HG02571 (cell line): ENCODE data around the gene KCNQ1OT1.

Experiments used
- ATAC-seq: cut with Tn5 transposase; IDR thresholded peaks from one replicate; pipeline ENCODE4 v1.9.1; 2021; ENCODE audit warnings: mild to moderate bottlenecking, moderate library complexity; ENCODE audit not compliant: unreplicated experiment

Gene KCNQ1OT1

GRCh38 chr11:2703363-2704141 lies 3.8 kb upstream of the KCNQ1OT1 start:
- ATAC-seq, result no peak

DNA sequence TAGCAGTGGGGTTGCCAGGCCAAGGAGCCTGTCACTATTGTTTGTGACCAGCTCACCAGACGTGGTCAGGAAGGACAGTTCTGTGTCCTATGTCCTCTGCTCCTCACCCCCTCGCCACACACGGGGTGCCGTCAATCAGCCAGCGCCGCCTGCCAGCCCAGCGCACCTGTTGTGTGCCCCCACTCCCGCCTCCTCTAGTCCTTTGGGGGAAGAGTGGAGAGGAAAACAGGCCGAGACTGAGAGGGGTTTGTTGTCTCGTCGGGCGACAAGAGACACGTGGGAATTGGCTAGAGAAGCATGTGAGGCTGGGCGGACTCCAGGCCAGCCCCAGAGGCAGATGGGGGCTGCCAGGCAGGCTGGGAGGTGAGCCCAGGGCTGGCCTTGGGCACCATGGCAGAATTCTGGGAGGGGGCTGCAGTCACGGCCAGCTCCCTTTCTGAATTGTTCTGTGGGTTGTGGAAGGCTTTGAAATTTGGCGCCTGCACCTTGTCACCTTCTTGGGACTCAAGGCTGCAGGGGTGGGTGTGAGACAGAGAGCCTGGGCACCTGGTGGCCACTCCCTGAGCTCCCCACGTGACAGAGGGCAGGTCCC lies 3.1 kb upstream of the KCNQ1OT1 start:
- no peak for ATAC-seq

DNA sequence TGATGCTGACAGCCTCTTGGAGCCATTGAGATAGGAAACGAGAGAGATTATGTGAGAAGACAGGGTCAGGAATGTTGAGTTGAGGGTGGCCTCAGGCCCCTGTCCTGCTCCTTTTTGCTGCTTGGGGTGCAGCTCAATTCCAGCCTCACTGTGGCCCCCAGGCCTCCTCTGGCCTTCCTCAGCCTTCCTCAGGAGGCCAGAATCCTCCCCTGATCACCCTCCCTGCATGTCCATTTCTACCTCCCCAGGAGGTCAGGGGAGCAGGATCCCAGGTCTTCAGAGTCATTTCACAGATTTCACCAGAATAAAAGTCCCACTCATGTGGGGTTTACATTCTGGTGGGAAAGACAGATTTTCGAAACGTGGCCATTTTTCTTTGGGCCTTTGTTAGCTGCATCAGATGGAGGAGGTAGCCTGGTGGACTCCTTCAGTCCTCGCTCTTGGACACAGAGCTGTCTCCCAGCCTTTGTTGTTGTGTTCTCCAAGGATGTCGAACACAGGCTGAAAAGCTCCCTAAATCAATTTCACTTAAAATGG lies 2.2 kb upstream of the KCNQ1OT1 start:
- no peak for ATAC-seq

DNA sequence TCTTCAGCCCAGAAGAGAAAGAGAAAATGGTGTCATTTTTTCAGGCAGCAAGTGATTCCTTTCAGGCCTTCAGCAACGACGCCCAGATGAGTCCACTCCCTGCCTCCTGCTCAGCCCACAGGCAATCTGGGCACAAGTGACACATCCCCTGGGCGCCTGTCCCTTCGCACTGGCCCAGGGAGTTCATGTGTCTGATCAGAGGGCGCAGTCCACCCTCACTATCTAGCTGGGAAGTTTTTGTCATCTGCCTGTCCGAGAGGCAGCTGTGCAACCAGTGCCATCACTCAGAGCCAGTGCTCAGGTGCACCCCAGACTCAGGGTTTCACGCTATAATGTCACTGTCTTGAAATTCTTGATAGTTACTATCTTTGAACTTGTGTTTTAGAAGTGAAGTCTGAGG lies 1.4 kb upstream of the KCNQ1OT1 start:
- ATAC-seq, result no peak

GRCh38 chr11:2700415-2701211 lies 819 bp upstream of the KCNQ1OT1 start:
- ATAC-seq, result peak; percentile 9

DNA sequence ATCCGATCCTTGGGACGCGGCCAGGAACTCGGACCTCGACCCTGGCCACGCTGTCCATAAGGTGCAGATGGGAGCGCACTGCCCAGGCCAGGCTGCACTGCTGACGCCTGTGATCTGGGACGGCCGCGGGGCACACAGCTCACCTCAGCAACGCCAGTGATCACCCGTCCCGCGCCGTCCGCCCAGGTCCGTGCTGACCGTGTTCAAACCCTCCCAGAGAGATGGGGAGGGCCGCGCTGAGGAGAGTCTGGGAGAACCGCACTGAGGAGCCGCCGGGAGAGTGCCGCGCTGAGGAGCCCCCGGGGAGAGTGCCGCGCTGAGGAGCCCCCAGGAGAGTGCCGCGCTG lies 636 bp downstream of the KCNQ1OT1 start:
- ATAC-seq, result no peak

DNA sequence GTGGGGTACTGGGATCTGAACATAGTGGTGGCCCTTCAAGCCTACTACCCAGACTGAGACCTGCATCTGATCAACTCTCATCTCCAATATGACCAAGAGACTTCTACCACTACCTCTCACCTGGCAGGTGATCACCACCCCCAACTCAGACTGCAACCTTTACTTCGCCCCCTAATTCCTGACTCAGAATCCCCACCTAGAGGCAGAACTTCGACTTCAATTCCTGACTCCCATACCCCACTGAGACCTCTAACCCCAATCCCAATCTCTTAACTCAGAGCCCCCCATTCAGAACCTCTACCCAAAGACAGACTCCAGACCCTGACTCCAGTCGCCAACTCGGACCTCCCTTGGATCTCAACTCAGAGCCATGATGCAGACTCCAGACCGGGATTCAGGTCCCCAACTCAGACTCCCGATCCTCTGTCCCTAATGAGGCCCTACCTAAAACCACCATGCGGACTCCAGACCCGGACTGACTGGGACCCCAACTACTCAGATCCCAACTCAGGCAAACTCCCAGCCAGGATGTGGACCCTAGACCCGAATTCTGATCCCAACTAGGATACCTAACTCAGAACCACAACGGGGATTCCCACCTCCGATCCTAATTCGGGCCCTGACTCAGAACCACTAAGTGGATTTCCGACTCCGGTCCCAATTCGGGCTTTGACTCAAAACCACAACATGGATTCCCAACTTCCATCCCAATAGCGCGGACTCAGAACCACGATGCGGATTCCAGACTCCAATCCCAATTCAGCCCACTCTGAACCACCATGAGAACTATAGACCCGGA lies 1.2 kb downstream of the KCNQ1OT1 start:
- ATAC-seq, result no peak

- no peak for ATAC-seq
These were observed 1.9 kb downstream of the KCNQ1OT1 start for GRCh38 chr11:2697866-2698265.

DNA sequence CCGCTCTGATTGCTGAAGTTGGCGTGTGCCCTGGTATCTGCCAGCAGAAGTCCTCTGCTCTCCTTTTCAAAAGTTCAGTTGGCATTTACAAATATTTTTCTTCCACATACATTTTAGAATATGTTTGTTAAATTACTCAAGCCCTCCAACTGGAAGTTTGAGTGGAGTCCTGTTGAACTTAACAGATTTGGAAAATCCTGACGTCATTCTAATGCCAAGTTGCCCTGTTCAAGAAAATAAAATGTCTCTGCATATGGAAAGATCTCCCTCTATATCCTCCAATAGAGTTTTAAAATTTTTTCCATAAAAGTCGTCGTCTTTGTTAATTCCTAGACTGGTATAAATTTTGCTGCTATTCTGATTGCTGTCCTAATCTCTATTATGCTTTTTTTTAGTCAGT lies 3.3 kb downstream of the KCNQ1OT1 start:
- no peak for ATAC-seq

- ATAC-seq, result no peak
These were observed 4.5 kb downstream of the KCNQ1OT1 start for GRCh38 chr11:2694995-2695939.

GRCh38 chr11:2694495-2694894 lies 5.3 kb downstream of the KCNQ1OT1 start:
- no peak for ATAC-seq

GRCh38 chr11:2693271-2694261 lies 6.2 kb downstream of the KCNQ1OT1 start:
- no peak for ATAC-seq

DNA sequence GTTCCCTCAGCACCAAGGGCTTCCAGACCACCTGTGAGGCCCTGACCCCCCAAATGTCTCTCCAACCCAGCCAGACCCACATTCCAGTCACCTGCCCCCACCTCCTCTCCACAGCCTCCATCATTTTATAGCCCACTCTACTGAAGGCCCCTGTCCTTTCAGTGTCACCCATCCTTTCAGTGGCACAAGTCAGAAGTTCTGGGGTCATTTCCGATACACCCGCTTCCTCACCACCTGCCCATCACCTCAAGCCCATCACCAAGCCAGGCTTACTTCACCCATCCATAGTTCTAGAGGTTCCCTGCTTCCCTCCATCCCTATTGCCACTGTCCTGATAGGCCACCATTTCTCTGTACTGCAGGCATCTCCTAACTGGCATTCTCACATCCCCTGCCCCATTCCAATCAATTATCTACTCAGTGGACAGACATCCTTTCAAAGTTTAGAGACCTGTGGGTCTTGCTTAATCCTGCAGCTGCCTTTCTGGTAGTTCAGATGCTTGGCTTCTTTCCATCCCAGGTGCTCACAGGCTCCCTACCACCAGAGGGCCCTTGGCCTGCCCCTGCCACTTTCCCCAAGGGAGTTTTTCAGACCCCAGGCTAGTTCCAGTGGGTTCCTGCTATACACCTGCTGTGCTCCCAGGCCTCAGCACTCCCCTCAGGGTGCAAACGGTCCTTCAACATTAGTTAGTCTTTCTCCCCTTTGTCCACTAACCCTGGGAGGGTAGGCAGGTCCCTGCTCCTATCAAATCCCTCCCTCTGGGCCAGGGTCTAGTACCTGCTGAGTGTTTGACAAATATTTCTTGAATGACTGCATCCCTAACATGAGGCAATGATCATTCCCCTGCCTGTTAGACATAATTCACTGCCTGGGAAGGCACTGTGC lies 7.6 kb downstream of the KCNQ1OT1 start:
- ATAC-seq, result no peak

- ATAC-seq, result no peak
These were observed 8.4 kb downstream of the KCNQ1OT1 start for GRCh38 chr11:2691355-2691761.

GRCh38 chr11:2690596-2691354 lies 9.0 kb downstream of the KCNQ1OT1 start:
- no peak for ATAC-seq

- ATAC-seq, result no peak
These were observed 9.9 kb downstream of the KCNQ1OT1 start for GRCh38 chr11:2689651-2690575.
